OCI-LY1 (cell line): ENCODE data around the gene UBE2G2.

ENCODE experiments used
- CTCF ChIP-seq: fragments of 200-600 bp; sonication (generic), shearing (Covaris generic); IDR thresholded peaks from 2 replicates; pipeline ENCODE4 v1.5.1; 2017; ENCODE audit warnings: mild to moderate bottlenecking, antibody characterized with exemption, low read length, moderate library complexity, mixed read lengths
- EZH2 ChIP-seq: fragments of 200-600 bp; sonication (generic), shearing (Covaris generic); IDR thresholded peaks from 2 replicates; pipeline ENCODE4 v1.8.0; 2017; ENCODE audit warnings: borderline replicate concordance, mixed run types, mild to moderate bottlenecking, antibody characterized with exemption, low read length, moderate library complexity, mixed read lengths

DNA sequence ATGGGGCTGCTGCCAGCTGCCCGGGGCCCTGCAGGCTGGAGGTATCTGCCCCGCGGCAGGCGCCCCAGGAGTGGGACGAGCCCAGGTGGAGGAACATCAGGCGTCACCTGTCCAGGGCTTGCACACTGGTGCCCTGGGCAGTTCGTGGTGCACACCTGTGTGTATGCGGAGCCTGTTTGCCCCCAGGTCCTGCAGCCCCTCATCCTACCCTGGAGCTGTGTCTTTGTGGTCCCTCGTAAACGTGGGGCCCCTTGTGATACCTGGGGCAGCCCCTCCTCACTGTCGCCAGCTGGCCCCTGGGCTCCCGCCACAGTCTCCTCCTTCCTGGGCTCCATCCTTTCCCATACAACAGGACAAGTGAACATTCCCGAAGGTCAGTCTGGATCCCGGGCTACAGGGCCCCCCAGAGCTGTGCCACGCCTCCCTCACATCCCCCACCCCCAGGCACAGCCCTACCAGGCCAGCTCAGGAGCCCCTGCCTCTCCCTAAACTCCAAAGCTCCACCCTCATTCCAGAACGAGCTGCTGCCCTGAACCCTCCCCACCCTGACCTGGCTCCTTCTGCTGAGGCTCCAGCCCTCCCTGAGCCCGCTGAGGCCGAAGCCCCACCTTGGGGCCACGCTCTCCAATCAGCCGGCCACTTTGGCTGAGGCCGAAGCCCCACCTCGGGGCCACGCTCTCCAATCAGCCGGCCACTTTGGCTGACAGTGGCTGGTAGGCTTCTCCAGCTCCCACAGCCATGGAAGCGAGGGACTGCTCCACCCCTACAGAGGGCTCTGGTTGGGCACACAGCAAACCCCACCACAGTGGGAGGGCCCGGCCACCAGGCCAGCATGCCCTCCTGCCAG is 42.6 kb downstream of the UBE2G2 start:
- no peak for TF ChIP-seq CTCF
- TF ChIP-seq EZH2: no peak
